Endothelial cell of umbilical vein (primary cell): ENCODE data around the gene VSIG10L2. TPM values are rescaled to one million over a fixed set of nuclear protein-coding genes. Genes with fewer than 3 reads are reported as not detected.

ENCODE experiments used
- BruUV-seq: library from RNA; stranded (reverse); fragments of 400-500 nt; replicated peaks from 2 replicates; lab custom pipeline; 2021; lab: Mats Ljungman, UMichigan
- CTCF ChIA-PET: fragments of 300-600, 350-600 bp; sonication (Branson Sonifier 250); formaldehyde crosslinking; loops from one replicate; lab custom pipeline; 2021; ENCODE audit warnings: antibody characterized with exemption, inconsistent platforms; lab: Charles Lee
- POLR2A ChIA-PET: fragments of 300-600, 350-600 bp; sonication (Branson Sonifier 250); formaldehyde crosslinking; loops from one replicate; lab custom pipeline; 2021; ENCODE audit warnings: antibody characterized with exemption, inconsistent platforms; lab: Charles Lee
- DNase-seq: peaks from one replicate; pipeline ENCODE4 v3.0.0-alpha.2; 2011; ENCODE audit warnings: low read depth, low spot score
- FAIRE-seq: peaks from 2 replicates; lab custom pipeline; 2011; peaks lifted over from hg19 to GRCh38; lab: Jason Lieb, UNC
- H2AFZ ChIP-seq: 2 replicates; pipeline ENCODE4 v1.6.0; 2012; ENCODE audit warnings: low read depth, low read length, control low read depth, inconsistent platforms
- H3K27ac ChIP-seq: 2 replicates; pipeline ENCODE4 v1.5.1; 2011; ENCODE audit warnings: low read depth, mild to moderate bottlenecking, control low read depth, low read length, moderate library complexity; ENCODE audit not compliant: insufficient read depth
- H3K27me3 ChIP-seq, 2 experiments: 2 replicates each; pipeline versions ENCODE4 v1.6.0 to v1.6.1; 2011; ENCODE audit warnings: low read length in 2 of 2, mixed read lengths in 1 of 2; ENCODE audit not compliant: control insufficient read depth in 2 of 2, insufficient read depth in 2 of 2
- H3K36me3 ChIP-seq, 2 experiments: 2 replicates in 1 of 2; 3 replicates in 1 of 2; pipeline ENCODE4 v1.5.1; 2011; ENCODE audit warnings: low read length in 2 of 2, mild to moderate bottlenecking in 1 of 2, moderate library complexity in 1 of 2; ENCODE audit not compliant: control insufficient read depth in 2 of 2, insufficient read depth in 2 of 2; ENCODE audit errors: extremely low read depth in 1 of 2
- H3K4me1 ChIP-seq: 3 replicates; pipeline ENCODE4 v1.5.1; 2011; ENCODE audit warnings: mild to moderate bottlenecking, low read length; ENCODE audit not compliant: control insufficient read depth, insufficient read depth; ENCODE audit errors: extremely low read depth
- H3K4me2 ChIP-seq: 2 replicates; pipeline ENCODE4 v1.6.1; 2011; ENCODE audit warnings: low read length, control low read depth, mixed read lengths; ENCODE audit not compliant: insufficient read depth
- H3K4me3 ChIP-seq, 3 experiments: fragments of 200-600 bp in 1 of 3; sonication (generic), shearing (Covaris generic) in 1 of 3; replicated peaks in 1 of 3; 2 replicates each; pipeline ENCODE4 v1.5.1; 2011 to 2016; ENCODE audit warnings: control low read depth in 3 of 3, low read length in 3 of 3, mild to moderate bottlenecking in 2 of 3, inconsistent platforms in 1 of 3, low read depth in 1 of 3, moderate library complexity in 1 of 3; ENCODE audit not compliant: insufficient read depth in 1 of 3
- H3K79me2 ChIP-seq: 2 replicates; pipeline ENCODE4 v1.6.0; 2012; ENCODE audit warnings: low read length, inconsistent platforms; ENCODE audit not compliant: control insufficient read depth, insufficient read depth
- H3K9ac ChIP-seq: replicated peaks from 2 replicates; pipeline ENCODE3; 2011; ENCODE audit warnings: low read length, control low read depth; ENCODE audit not compliant: insufficient read depth; ENCODE audit errors: extremely low read depth
- H3K9me1 ChIP-seq: replicated peaks from 3 replicates; pipeline ENCODE4 v1.6.0; 2011; ENCODE audit warnings: mild to moderate bottlenecking, low read length; ENCODE audit not compliant: control insufficient read depth, insufficient read depth; ENCODE audit errors: extremely low read depth
- H3K9me3 ChIP-seq: replicated peaks from 2 replicates; pipeline ENCODE4 v1.5.1; 2012; ENCODE audit warnings: low read length, inconsistent platforms; ENCODE audit not compliant: control insufficient read depth, insufficient read depth
- H4K20me1 ChIP-seq: replicated peaks from 2 replicates; pipeline ENCODE3; 2011; ENCODE audit warnings: mild to moderate bottlenecking, low read length; ENCODE audit not compliant: control insufficient read depth, insufficient read depth; ENCODE audit errors: extremely low read depth
- EZH2 ChIP-seq: IDR thresholded peaks from 2 replicates; pipeline ENCODE4 v1.6.1; 2012; ENCODE audit warnings: borderline replicate concordance, low read depth, mild to moderate bottlenecking, moderate library complexity, low read length, inconsistent platforms; ENCODE audit not compliant: severe bottlenecking
- FOS ChIP-seq: IDR thresholded peaks from 2 replicates; pipeline ENCODE4 v1.6.1; 2011; ENCODE audit warnings: mild to moderate bottlenecking, low read length, moderate library complexity, borderline replicate concordance; ENCODE audit not compliant: insufficient read depth
- GATA2 ChIP-seq: IDR thresholded peaks from 2 replicates; pipeline ENCODE4 v1.7.0; 2011; ENCODE audit warnings: low read depth, mild to moderate bottlenecking, moderate library complexity, mixed read lengths, low read length; ENCODE audit not compliant: insufficient read length, insufficient read depth
- JUN ChIP-seq: IDR thresholded peaks from 2 replicates; pipeline ENCODE4 v1.6.1; 2011; ENCODE audit warnings: borderline replicate concordance, low read depth; ENCODE audit not compliant: insufficient read length, insufficient read depth
- MYC ChIP-seq: IDR thresholded peaks from one replicate; pipeline ENCODE4 v1.6.1; 2011; ENCODE audit warnings: mild to moderate bottlenecking, low read depth, low read length
- POLR2A ChIP-seq: IDR thresholded peaks from 2 replicates; pipeline ENCODE4 v1.6.1; 2012; ENCODE audit warnings: low read depth, mild to moderate bottlenecking, control low read depth, low read length
- POLR2AphosphoS5 ChIP-seq: IDR thresholded peaks from 2 replicates; pipeline ENCODE4 v1.6.1; 2012; ENCODE audit warnings: low read depth, mild to moderate bottlenecking, control low read depth, low read length, moderate library complexity; ENCODE audit not compliant: insufficient read depth
- dilution Hi-C: fragments of 300-500 bp; cut with MboI; formaldehyde crosslinking; loops from one replicate; pipeline ENCODE4 v1.15.0; 2019; ENCODE audit warnings: low sequenced_read_pairs; ENCODE audit not compliant: extremely low pct_ligation_motif_present
- intact Hi-C: fragments of 100-400 bp; cut with micrococcal nuclease; formaldehyde crosslinking; loops from one replicate; pipeline ENCODE4 v1.10.0; 2022
- polyA plus RNA-seq, 4 experiments: library from polyadenylated mRNA; depleted of rRNA in 3 of 4; stranded (reverse) in 3 of 4; unstranded in 1 of 4; fragments of >200 nt; gene quantifications; 2 replicates each; pipeline versions ENCODE4 v1.2.1 to v1.2.3, GENCODE V29; 2011 to 2012; ENCODE audit warnings: missing spikeins in 1 of 4
- total RNA-seq: library from RNA; stranded (reverse); gene quantifications from 2 replicates; pipeline ENCODE4 v1.2.3, GENCODE V29; 2021
- TF ChIP-seq, protein P1 (sequence below), 2 donors: IDR thresholded peaks; 1 replicate in 1 of 2; 2 replicates in 1 of 2; pipeline ENCODE4 v1.5.1; 2011; ENCODE audit warnings: low read length in 2 of 2, mild to moderate bottlenecking in 2 of 2, moderate library complexity in 2 of 2, control low read depth in 1 of 2, inconsistent platforms in 1 of 2, low read depth in 1 of 2; ENCODE audit not compliant: insufficient read depth in 1 of 2; ENCODE audit errors: extremely low read depth in 1 of 2
- TF ChIP-seq, protein P2 (sequence below): IDR thresholded peaks from 2 replicates; pipeline ENCODE4 v1.6.1; 2011; ENCODE audit not compliant: insufficient read depth, insufficient read length

The VSIG10L2 gene
- total and polyA plus RNA-seq, 2 donors (not counting 3 experiments of a cell fraction or from before 2014, with no cell fraction given), result not detected

DNA sequence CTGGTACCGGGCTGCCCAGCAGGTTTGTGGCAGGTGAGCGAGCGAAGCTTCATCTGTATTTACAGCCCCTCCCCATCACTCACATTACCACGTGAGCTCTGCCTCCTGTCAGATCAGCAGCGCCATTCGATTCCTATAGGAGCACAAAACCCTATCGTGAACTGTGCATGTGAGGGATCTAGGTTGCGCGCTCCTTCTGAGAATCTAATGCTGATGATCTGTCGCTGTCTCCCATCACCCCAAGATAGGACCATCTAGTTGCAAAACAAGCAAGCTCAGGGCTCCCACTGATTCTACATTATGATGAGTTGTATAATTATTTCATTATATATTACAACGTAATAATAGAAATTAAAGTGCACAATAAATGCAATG, 15.8 kb upstream of the VSIG10L2 start:
- no TSS peak for BruUV-seq
- Histone ChIP-seq H3K4me2 (no peak overlapping the region), H3K9me3 (no peaks in the 10 kb centered on the region), H3K9me1 (no peaks in the 10 kb centered on the region), H3K27me3 (peaks cover 2 to 4% of the 10 kb centered on the region in 2 experiments), H4K20me1 (no peaks in the 10 kb centered on the region), H3K4me3 (no peak overlapping the region), H3K9ac (no peak overlapping the region), H2AFZ (no peak overlapping the region), H3K79me2 (no peaks in the 10 kb centered on the region), H3K36me3 (no peaks in the 10 kb centered on the region), H3K27ac (no peak overlapping the region), H3K4me1 (no peaks in the 10 kb centered on the region)
- DNase-seq, result no peak
- dilution Hi-C loops, result no loop called here
- ChIA-PET POLR2A (no interaction called here), CTCF (interaction anchor here (1.0 kb wide), 1 partner anchor 11 kb away, joined by 3 read pairs; no protein-coding TSS in a partner anchor)
- FAIRE-seq, result no peak
- TF ChIP-seq EZH2, result no peak
- TF ChIP-seq JUN, result no peak
- TF ChIP-seq POLR2A, result no peak
- TF ChIP-seq POLR2AphosphoS5, result no peak
- TF ChIP-seq, protein P1, sequence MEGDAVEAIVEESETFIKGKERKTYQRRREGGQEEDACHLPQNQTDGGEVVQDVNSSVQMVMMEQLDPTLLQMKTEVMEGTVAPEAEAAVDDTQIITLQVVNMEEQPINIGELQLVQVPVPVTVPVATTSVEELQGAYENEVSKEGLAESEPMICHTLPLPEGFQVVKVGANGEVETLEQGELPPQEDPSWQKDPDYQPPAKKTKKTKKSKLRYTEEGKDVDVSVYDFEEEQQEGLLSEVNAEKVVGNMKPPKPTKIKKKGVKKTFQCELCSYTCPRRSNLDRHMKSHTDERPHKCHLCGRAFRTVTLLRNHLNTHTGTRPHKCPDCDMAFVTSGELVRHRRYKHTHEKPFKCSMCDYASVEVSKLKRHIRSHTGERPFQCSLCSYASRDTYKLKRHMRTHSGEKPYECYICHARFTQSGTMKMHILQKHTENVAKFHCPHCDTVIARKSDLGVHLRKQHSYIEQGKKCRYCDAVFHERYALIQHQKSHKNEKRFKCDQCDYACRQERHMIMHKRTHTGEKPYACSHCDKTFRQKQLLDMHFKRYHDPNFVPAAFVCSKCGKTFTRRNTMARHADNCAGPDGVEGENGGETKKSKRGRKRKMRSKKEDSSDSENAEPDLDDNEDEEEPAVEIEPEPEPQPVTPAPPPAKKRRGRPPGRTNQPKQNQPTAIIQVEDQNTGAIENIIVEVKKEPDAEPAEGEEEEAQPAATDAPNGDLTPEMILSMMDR (IDR thresholded peaks at IDR 0.05; ENCODE audit: extremely low read depth in 1 of 2, insufficient read depth in 1 of 2, low read depth in 1 of 2, low read length in 2 of 2), result no peak
- no peak for TF ChIP-seq FOS
- TF ChIP-seq MYC, result no peak
- TF ChIP-seq, protein P2, sequence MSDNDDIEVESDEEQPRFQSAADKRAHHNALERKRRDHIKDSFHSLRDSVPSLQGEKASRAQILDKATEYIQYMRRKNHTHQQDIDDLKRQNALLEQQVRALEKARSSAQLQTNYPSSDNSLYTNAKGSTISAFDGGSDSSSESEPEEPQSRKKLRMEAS, result no peak
- no peak for TF ChIP-seq GATA2
- intact Hi-C loops, result no loop called here
